ENCODE results near the gene RDH13. TPM values are rescaled to one million over a fixed set of nuclear protein-coding genes. Genes with fewer than 3 reads are reported as not detected.

RDH13 gene
- total RNA-seq, 1 donor from 2014 or later, result 26.0 TPM

- intact Hi-C loops (cut with DNase I), result no loop called here
- DNase-seq, result no peak
- H3K36me3 ChIP-seq, result peaks cover 72% of the 10 kb centered on the region
Measured at GRCh38 chr19:55094456-55095259, 31.7 kb upstream of the RDH13 start.

GRCh38 chr19:55092423-55093318 is 29.7 kb upstream of the RDH13 start:
- Histone ChIP-seq H3K27me3 (ENCODE audit: low read depth) (no peaks in the 10 kb centered on the region), H3K9me3 (no peaks in the 10 kb centered on the region), H3K36me3 (peaks cover 52% of the 10 kb centered on the region), H3K4me3 (no peak overlapping the region), H3K27ac (no peak overlapping the region), H3K4me1 (peaks cover 9% of the 10 kb centered on the region)
- DNase-seq (no peak), ATAC-seq (no peak)
- no peak for TF ChIP-seq CTCF (IDR thresholded peaks at IDR 0.05)
- intact Hi-C loops (cut with DNase I), result no loop called here

More at GRCh38 chr19:55094456-55095259, 31.7 kb upstream of the RDH13 start:
- H3K4me3 ChIP-seq, result no peak overlapping the region
- ATAC-seq, result no peak
- H3K27me3 ChIP-seq (ENCODE audit: low read depth), result no peaks in the 10 kb centered on the region
- peaks cover 9% of the 10 kb centered on the region for H3K4me1 ChIP-seq
- H3K27ac ChIP-seq, result no peak overlapping the region
- no peaks in the 10 kb centered on the region for H3K9me3 ChIP-seq
- no peak for TF ChIP-seq CTCF (IDR thresholded peaks at IDR 0.05)

DNA sequence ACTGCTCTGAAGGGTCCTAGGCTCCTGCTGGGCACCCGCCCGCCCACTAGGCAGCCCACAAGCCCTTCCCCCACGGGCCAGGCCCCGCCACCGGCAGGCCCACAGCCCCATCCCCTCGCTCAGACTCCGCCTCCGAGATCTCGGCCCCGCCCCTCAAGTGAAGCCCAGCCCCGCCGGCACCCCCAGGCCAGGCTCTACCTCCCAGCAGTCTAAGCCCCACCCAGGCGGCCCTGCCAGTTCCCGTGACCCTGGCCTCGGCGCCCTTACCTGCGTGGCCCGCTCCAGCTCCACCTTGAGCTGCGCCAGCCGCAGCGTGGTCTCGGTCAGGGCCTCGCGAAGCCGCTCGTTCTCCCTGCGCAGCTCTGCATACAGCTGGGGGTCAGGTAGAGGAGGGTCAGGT is 29.0 kb upstream of the RDH13 start:
- intact Hi-C loops (cut with DNase I), result no loop called here
- Histone ChIP-seq H3K4me3 (no peak overlapping the region), H3K27me3 (ENCODE audit: low read depth) (no peaks in the 10 kb centered on the region), H3K4me1 (peaks cover 15% of the 10 kb centered on the region), H3K27ac (no peak overlapping the region), H3K9me3 (no peaks in the 10 kb centered on the region), H3K36me3 (peaks cover 52% of the 10 kb centered on the region)
- ATAC-seq (no peak), DNase-seq (no peak)
- no peak for TF ChIP-seq CTCF (IDR thresholded peaks at IDR 0.05)

GRCh38 chr19:55091126-55091910 is 28.4 kb upstream of the RDH13 start:
- ATAC-seq (no peak), DNase-seq (no peak)
- peaks cover 21% of the 10 kb centered on the region for H3K4me1 ChIP-seq
- H3K9me3 ChIP-seq, result no peaks in the 10 kb centered on the region
- no peak overlapping the region for H3K27ac ChIP-seq
- peaks cover 6% of the 10 kb centered on the region for H3K27me3 ChIP-seq (ENCODE audit: low read depth)
- H3K36me3 ChIP-seq, result peaks cover 51% of the 10 kb centered on the region
- no peak overlapping the region for H3K4me3 ChIP-seq
- TF ChIP-seq CTCF (IDR thresholded peaks at IDR 0.05), result no peak
- intact Hi-C loops (cut with DNase I), result no loop called here

- peaks cover 13% of the 10 kb centered on the region for H3K27me3 ChIP-seq (ENCODE audit: low read depth)
- no peak for ATAC-seq
- H3K27ac ChIP-seq, result no peak overlapping the region
- H3K4me1 ChIP-seq, result peaks cover 25% of the 10 kb centered on the region
- no peak for TF ChIP-seq CTCF (IDR thresholded peaks at IDR 0.05)
- DNase-seq, result no peak
- peaks cover 43% of the 10 kb centered on the region for H3K36me3 ChIP-seq
- no peak overlapping the region for H3K4me3 ChIP-seq
- intact Hi-C loops (cut with DNase I), result no loop called here
- no peaks in the 10 kb centered on the region for H3K9me3 ChIP-seq
Measured at GRCh38 chr19:55090564-55090963, 27.6 kb upstream of the RDH13 start.

Measured in lower lobe of right lung (tissue), 2 donors.